Esophagus mucosa (tissue), 1 donor: ENCODE measurements around the gene POM121. TPM values are rescaled to one million over a fixed set of nuclear protein-coding genes. Genes with fewer than 3 reads are reported as not detected.
"Not testable (repeated sequence)": the region's sequence is repeated elsewhere in the genome, so short reads cannot be mapped to it uniquely, and the experiment has no call there.

Source experiments
- ATAC-seq: fragments of 200-7000 bp; cut with Tn5 transposase; one replicate; pipeline ENCODE4 v1.9.1; 2020
- total RNA-seq: library from RNA; stranded (reverse); gene quantifications from one replicate; pipeline ENCODE4 v1.2.4, GENCODE V29; 2023
- donor health status: DM: yes; HTN: yes; CAD: no.

Gene POM121
- total RNA-seq: 23.4 TPM

DNA sequence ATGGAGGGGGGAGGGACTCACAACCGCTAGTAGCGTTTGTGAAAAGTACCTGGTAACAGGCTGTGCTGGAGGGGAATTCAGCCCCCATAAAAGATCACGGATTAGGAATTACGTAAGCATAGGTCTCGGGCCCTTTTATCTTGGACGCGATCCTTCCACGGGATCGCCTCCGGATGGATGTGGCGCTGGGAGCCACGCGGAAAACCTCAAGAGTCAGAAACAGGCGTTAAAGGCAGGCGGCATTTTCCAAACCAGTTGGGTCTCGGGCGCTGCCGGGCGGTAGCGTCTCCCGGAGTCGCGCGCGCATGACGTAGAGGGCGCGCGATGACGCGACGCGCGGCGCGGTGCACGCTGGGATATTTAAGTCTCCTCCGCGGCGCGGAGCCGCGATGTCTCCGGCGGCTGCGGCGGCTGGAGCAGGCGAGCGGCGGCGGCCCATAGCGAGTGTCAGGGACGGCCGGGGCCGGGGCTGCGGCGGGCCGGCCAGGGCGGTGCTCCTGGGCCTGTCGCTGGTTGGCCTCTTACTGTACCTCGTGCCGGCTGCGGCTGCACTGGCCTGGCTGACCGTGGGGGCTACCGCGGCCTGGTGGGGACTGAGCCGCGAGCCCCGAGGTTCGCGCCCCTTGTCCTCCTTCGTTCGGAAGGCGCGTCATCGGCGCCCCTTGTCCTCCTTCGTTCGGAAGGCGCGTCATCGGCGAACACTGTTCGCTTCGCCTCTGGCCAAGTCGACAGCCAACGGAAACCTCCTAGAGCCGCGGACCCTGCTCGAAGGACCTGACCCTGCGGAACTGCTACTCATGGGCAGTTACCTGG is at the start of gene POM121:
Gene POM121 (plus strand): TSS at position 363 of the 813 bp plus-strand sequence. CDS start 27 bp downstream, at position 390.
- ATAC-seq: peak; percentile 98

DNA sequence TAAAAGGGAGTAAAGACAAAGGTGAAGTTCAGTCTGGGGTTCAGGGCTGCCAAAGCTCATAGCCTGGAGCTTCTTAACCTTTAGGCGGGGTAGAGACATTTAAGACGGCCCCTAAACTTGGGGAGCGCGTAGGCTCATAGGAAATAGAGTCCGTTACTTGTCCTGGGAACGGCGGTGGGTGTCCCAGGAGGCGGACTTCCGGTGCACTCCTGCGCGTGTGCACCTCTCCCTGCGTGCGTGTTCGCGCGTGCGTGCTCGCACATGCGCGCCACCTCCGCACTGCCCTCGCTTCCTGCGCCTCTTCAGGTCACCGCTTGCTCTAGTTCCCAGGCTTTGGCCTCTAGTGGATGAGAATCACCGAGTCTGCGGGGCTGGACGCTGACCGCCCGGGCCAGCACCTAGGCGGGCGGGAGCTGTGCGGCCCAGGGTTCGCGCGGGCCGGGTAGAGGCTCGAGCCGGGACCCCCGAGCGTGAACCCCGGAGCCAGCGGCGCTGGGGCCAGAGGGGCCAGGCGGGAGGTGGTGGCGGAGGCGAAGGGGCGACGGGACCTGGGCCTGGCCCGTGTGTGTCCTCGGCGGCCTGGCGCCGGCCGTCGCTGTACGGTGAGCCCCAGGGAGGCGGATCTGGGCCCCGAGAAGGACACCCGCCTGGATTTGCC is 45.7 kb upstream of the POM121 start:
- peak; percentile 100 for ATAC-seq

DNA sequence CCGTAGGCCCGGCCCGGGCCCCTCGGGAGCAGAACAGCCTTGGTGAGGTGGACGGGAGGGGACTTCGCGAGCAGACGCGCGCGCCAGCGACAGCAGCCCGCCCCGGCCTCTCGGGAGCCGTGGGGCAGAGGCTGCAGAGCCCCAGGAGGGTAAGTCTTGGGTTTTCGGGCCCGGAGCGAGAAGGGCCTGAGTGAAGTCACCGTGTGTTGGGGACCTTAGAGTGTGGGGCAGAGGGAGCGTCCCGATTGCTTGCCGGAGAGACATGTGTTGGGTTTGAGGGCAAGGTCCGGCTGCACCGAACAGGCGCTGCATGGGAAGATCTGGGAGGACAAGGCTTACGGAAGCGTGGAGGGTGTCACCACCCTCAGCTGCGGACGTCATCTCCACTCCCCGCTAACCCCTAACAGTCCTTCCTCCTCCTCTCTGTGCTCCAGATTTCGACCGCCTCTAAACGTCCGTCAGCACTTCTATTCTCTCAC is 45.1 kb upstream of the POM121 start:
- ATAC-seq: peak; percentile 62

GRCh38 chr7:72891750-72892149 is 33.1 kb upstream of the POM121 start:
- ATAC-seq: not testable (repeated sequence)

DNA sequence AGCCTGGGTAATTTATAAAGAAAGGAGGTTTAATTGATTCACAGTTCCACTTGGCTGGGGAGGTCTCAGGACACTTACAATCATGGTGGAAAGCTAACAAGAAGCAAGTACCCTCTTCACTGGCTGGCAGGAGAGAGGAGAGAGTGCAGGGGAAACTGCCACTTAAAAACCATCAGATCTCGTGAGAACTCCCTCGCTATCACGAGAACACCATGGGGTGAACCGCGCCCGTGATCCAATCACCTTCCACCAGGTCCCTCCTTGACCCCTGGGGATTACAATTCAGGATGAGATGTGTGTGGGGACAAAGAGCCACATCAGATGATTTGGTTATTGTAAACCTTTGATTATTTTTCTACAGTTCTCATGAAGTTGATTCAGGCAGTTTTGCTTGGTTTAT is 20.2 kb upstream of the POM121 start:
- ATAC-seq: not testable (repeated sequence)

- ATAC-seq: not testable (repeated sequence)
Observed at GRCh38 chr7:72908422-72908821, 16.5 kb upstream of the POM121 start.

DNA sequence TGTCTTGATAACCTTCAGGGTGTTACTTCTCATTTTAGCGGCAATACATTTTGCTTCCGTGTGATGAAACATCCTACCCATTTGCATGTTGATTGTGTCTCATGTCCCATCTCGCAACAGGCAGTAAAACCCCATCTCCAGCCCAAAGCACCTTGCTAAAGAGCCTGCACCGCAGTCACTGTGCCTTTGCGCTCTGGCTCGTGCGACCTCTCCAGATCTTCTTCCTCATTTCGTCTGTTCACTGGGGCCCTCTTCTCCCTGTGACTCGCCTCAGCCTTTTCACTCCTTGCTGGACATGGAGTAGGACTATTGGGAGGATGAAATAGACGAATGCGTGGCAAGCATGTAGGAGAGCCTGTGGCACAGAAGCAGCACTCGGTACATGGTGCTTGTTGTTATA is 13.5 kb upstream of the POM121 start:
- ATAC-seq: not testable (repeated sequence)

DNA sequence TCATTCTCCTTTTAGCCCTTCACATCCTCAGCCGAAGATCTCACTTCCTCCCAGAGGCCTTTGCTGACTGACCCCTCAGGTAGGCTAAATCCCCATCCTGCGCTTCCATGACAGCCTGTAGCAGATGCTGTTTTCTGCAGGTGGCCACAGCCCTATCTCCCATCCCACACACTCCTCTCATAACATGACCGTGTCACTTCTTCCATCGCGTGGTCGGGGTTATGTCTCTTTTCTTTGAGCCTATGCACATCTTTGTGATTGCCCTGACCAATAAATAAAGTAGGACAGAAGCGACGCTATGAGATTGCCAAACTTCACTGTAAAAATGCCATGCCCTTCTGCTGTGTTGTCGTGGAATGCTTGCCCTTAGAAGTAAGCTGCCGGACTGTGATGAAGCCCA is 11.1 kb upstream of the POM121 start:
- ATAC-seq: not testable (repeated sequence)

DNA sequence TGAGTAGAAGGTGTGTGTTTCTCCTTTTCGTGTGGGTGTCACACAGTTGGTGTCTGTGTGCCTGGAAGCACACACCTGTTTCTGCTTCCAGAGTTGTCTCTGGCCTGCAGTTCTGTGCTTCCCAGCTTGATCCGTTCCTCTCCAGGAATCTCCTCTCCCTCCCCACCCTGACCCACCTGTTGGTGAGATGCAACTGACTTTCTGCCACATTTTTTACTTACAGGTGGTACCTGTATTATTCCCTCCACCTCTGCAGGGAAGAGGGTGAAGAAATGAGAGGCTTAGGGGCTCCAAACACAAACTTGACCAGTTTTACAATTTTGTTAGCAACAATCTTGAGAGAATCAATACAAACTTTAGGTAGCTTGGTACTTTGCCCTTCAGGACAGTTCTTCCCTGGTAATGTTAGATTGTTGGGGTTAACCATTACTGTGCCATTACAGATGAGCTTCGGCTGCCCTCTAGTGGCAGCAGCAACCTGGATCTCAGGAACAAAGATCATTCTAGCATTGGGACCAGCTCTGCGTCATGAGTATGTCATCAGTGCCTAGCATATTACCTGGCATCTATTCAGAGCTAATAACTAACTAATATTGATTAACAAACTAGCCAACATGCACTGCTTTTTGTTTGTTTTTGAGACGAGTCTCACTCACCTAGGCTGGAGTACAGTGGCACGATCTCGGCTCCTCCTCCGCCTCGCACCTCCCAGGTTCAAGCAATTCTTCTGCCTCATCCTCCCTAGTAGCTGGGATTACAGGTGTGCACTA is 10.0 kb upstream of the POM121 start:
- ATAC-seq: peak; percentile 92

GRCh38 chr7:72919256-72919775 is 5.6 kb upstream of the POM121 start:
- no peak for ATAC-seq

DNA sequence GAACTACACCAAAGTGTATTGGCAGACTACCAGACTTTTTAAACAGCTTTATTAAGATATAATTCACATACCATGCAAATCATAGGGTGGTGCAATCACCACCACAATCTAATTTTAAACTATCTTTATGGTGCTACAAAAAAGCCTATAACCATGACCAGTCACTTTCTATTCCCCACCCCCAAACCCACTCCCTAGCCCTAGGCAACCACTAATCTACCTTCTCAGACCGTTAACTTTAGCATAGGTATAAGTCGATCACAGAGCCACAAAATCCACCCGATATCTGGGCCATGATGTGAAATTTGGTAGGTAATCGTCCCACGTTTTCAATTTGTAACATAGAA is 536 bp upstream of the POM121 start:
- peak; percentile 18 for ATAC-seq

DNA sequence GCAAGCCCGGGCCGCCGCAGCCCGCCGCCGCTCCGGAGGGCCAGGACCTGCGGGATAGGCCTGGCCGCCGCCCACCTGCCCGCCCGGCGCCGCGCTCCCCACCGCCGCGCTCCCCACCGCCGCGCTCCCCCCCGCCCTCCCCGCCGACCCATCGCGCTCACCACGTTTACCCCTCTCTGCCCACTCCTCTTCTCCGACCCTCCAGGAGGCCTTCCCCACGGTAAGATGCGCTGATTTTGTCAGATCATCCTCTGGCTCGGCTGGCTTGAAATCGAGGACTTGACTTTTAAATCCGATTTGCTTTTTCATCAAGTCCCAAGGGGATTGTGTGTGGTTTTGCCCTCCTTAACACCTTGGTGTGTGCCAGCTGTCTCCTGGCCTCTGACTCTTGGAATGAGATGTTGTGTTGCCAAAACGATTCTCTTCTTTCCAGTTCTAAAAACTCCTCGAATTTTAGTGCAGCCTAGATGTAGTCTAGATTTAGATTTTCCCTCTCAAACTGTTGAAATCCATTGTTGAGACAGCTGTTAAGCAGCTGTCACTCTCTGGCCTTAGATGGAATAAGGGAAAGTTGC is 738 bp downstream of the POM121 start:
- ATAC-seq: no peak

- ATAC-seq: not testable (repeated sequence)
Observed at GRCh38 chr7:72927791-72928190, 2.9 kb downstream of the POM121 start.

DNA sequence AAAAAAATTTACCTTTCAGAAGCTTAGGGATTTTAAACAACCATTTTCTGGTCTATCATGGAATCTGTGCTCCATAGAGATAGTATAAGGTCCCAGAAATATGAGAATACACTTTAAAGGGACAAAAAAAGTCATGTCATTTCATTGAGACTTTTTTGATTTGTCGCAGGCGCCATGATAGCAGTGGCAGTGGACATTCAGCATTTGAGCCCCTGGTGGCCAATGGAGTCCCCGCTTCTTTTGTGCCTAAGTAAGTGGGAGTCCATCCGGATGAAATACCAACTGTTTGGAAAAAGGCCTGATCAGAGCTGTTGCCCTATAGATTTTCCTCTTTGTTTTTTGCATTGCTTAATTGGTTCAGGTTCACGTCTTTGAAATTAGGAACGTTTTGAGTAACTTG is 3.3 kb downstream of the POM121 start:
- ATAC-seq: not testable (repeated sequence)

- not testable (repeated sequence) for ATAC-seq
Observed at GRCh38 chr7:72942022-72942705, 17.3 kb downstream of the POM121 start.

- not testable (repeated sequence) for ATAC-seq
Observed at GRCh38 chr7:72942956-72943355, 18.1 kb downstream of the POM121 start.

GRCh38 chr7:72944937-72945336 is 20.0 kb downstream of the POM121 start:
- not testable (repeated sequence) for ATAC-seq

GRCh38 chr7:72945597-72945996 is 20.7 kb downstream of the POM121 start:
- ATAC-seq: not testable (repeated sequence)

DNA sequence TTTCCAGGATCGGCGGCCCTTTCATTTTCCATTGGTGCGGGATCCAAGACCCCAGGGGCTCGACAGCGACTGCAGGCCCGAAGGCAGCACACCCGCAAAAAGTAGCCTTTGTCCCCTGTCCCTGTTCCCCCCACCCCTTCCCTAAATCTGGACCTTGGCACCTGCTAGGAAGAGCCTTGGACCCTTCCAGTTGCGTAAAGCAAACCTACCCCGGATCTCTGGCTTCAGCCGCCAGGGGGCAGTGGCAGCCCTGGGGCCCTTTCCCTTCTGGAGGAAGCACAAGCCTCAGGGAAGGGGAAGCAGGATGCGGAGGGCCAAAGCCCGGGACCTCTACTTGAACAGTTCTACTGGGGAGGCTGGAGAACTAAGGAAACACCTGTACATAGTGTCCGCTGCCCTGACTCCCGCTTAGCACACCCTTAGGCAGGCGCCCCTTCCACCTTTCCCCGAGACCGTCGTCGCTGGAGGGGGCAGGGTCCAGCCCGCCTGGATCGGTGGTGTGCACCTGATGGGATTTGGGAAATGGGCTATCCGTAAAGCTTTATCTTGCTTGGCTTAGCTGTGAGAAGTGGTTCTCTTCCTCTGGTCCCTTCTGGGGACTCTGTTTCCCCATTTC is 21.3 kb downstream of the POM121 start:
- ATAC-seq: peak; percentile 24

GRCh38 chr7:72948714-72949113 is 23.8 kb downstream of the POM121 start:
- not testable (repeated sequence) for ATAC-seq

DNA sequence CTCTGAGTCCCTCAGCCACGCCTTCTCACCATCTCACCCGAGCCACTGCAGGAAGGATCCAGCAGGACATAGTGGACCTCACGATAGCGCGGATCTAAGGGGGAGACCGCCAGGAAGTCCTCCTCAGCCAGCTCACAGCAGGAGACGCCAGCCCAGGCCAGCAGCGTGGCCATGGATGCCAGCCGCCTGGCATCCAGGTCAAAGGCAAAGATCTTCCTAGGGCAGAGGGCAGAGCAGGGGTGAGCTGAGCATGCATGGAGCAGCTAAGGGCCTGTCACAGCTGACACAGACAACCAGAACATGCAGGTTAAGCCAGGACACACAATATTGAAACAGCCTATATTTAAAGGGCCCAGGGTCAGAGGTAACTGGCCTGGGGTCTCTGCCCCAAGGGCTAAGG is 24.4 kb downstream of the POM121 start:
- ATAC-seq: not testable (repeated sequence)
